Activated CD8-positive, alpha-beta T cell treated with anti-CD3 and anti-CD28 coated beads for 36 hours (primary cell): ENCODE data around the gene MCTP1. TPM values are rescaled to one million over a fixed set of nuclear protein-coding genes. Genes with fewer than 3 reads are reported as not detected.

ENCODE experiments used
- ATAC-seq: fragments of 200-7000 bp; cut with Tn5 transposase; one replicate; pipeline ENCODE4 v1.10.0; 2021; ENCODE audit warnings: mild to moderate bottlenecking, moderate library complexity
- CTCF ChIA-PET: fragments of 350-600 bp; sonication (Branson Sonifier 250); formaldehyde crosslinking; loops from one replicate; lab custom pipeline; 2021; ENCODE audit warnings: antibody characterized with exemption; lab: Charles Lee
- POLR2A ChIA-PET: fragments of 350-600 bp; sonication (Branson Sonifier 250); formaldehyde crosslinking; loops from one replicate; lab custom pipeline; 2021; ENCODE audit warnings: antibody characterized with exemption; lab: Charles Lee
- DNase-seq: peaks from one replicate; pipeline ENCODE4 v3.0.0-alpha.2; 2020
- H3K27ac Mint-ChIP-seq: one replicate; pipeline ENCODE4 v1.8.0; 2021; ENCODE audit warnings: mild to moderate bottlenecking, mixed read lengths
- H3K27me3 Mint-ChIP-seq: one replicate; pipeline ENCODE4 v1.8.0; 2021; ENCODE audit warnings: mixed read lengths
- H3K36me3 Mint-ChIP-seq: one replicate; pipeline ENCODE4 v1.8.0; 2021; ENCODE audit warnings: low read depth, mixed read lengths
- H3K4me1 Mint-ChIP-seq: one replicate; pipeline ENCODE4 v1.8.0; 2021; ENCODE audit warnings: low read depth, mixed read lengths
- H3K4me3 Mint-ChIP-seq: one replicate; pipeline ENCODE4 v1.8.0; 2021; ENCODE audit warnings: mild to moderate bottlenecking, moderate library complexity, mixed read lengths
- H3K9me3 Mint-ChIP-seq: one replicate; pipeline ENCODE4 v1.8.0; 2021; ENCODE audit warnings: mixed read lengths
- intact Hi-C: fragments of 100-400 bp; cut with micrococcal nuclease; formaldehyde crosslinking; loops from one replicate; pipeline ENCODE4 v1.10.0; 2022
- total RNA-seq, 2 experiments: library from RNA; stranded (reverse); gene quantifications; one replicate each; pipeline ENCODE4 v1.2.3, GENCODE V29; 2021
- TF ChIP-seq, protein P1 (sequence below): fragments of 200-600 bp; IDR thresholded peaks from one replicate; pipeline ENCODE4 v1.8.0; 2022; ENCODE audit warnings: antibody characterized with exemption, mild to moderate bottlenecking

The MCTP1 gene
- total RNA-seq, 2 experiments from 2014 or later: 0.20 to 0.40 TPM

DNA sequence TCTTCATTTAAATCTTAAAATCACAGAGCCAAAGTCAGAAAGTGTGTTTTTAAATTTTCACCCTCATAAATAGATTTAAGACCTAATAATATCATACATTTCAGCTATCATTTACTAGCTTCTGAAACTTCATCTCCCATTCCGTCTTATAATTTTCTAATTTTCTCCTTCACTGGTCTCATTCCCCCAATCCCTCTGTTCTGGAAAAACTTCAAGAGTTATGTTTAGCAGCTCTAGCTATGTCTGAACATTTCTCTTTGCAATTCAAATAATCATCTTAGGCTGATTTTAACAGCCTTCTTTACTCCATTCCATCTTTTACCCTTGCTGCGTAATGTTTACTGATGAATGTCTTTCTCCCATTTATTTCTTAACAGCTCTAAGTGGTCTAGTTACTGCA is 474.0 kb downstream of the MCTP1 start:
- H3K9me3 Mint-ChIP-seq: no peaks in the 10 kb centered on the region
- intact Hi-C loops: no loop called here
- TF ChIP-seq, protein P1, sequence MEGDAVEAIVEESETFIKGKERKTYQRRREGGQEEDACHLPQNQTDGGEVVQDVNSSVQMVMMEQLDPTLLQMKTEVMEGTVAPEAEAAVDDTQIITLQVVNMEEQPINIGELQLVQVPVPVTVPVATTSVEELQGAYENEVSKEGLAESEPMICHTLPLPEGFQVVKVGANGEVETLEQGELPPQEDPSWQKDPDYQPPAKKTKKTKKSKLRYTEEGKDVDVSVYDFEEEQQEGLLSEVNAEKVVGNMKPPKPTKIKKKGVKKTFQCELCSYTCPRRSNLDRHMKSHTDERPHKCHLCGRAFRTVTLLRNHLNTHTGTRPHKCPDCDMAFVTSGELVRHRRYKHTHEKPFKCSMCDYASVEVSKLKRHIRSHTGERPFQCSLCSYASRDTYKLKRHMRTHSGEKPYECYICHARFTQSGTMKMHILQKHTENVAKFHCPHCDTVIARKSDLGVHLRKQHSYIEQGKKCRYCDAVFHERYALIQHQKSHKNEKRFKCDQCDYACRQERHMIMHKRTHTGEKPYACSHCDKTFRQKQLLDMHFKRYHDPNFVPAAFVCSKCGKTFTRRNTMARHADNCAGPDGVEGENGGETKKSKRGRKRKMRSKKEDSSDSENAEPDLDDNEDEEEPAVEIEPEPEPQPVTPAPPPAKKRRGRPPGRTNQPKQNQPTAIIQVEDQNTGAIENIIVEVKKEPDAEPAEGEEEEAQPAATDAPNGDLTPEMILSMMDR: no peak
- no peak for ATAC-seq
- H3K36me3 Mint-ChIP-seq: no peaks in the 10 kb centered on the region
- no peaks in the 10 kb centered on the region for H3K27me3 Mint-ChIP-seq
- POLR2A ChIA-PET: no interaction called here
- DNase-seq: no peak
- H3K4me3 Mint-ChIP-seq: no peak overlapping the region
- CTCF ChIA-PET: interaction anchor here (0.9 to 1.8 kb wide), 4 partner anchors 13 to 73 kb away, joined by 3 to 7 read pairs (median 4); no protein-coding TSS in a partner anchor
- no peaks in the 10 kb centered on the region for H3K4me1 Mint-ChIP-seq
- H3K27ac Mint-ChIP-seq: no peak overlapping the region

DNA sequence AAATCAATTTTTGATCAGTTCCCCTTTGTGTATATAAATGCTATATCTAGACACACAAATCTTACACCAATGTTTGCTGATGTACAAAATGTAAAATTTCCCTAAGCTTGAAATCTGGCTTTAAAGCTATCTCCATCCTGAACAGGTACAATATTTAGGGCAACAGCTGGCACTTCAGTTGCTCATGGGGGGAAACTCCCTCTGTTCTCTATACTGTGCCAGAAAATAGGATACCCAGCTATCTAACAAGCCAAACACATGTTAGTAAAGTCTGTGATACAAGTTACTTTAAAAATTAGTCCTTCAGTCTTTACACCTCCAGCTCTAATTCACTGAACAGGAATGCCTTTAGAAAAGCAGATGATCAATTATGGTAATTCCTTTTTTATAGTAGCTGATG is 474.6 kb downstream of the MCTP1 start:
- ChIA-PET CTCF (interaction anchor here (0.8 to 1.2 kb wide), 4 partner anchors 11 to 72 kb away, joined by 3 to 4 read pairs (median 3); no protein-coding TSS in a partner anchor), POLR2A (interaction anchor here (1.5 kb wide), 1 partner anchor 40 kb away, joined by 3 read pairs; no protein-coding TSS in a partner anchor)
- H3K27me3 Mint-ChIP-seq: no peaks in the 10 kb centered on the region
- no peaks in the 10 kb centered on the region for H3K9me3 Mint-ChIP-seq
- H3K36me3 Mint-ChIP-seq: no peaks in the 10 kb centered on the region
- H3K4me3 Mint-ChIP-seq: no peak overlapping the region
- ATAC-seq: no peak
- H3K27ac Mint-ChIP-seq: no peak overlapping the region
- DNase-seq: no peak
- intact Hi-C loops: no loop called here
- no peaks in the 10 kb centered on the region for H3K4me1 Mint-ChIP-seq
- TF ChIP-seq, protein P1: no peak

DNA sequence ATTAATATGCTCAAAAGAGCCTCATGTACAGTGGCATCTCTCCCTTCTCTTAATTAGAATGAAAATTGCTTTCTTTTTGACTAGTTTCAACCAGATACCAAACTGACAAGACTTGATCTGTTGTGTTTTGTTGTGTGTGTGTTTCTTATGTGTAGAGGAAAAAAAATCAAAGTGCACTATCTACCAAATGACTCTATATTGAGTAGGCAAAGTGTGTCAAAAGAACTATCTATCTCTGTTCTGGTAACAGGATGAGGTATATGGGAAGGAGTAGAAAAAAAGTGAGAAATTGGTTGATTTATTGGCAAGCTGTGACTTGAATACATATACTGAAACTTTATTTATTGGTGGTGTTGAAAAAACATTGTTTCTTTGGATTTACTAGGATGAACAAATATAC is 476.4 kb downstream of the MCTP1 start:
- H3K27ac Mint-ChIP-seq: no peak overlapping the region
- H3K27me3 Mint-ChIP-seq: no peaks in the 10 kb centered on the region
- no peaks in the 10 kb centered on the region for H3K4me1 Mint-ChIP-seq
- TF ChIP-seq, protein P1: no peak
- ATAC-seq (no peak), DNase-seq (no peak)
- CTCF ChIA-PET: interaction anchor here (0.8 to 1.3 kb wide), 2 partner anchors 10 to 71 kb away, joined by 3 to 5 read pairs; no protein-coding TSS in a partner anchor
- POLR2A ChIA-PET: no interaction called here
- H3K36me3 Mint-ChIP-seq: no peaks in the 10 kb centered on the region
- intact Hi-C loops: no loop called here
- H3K4me3 Mint-ChIP-seq: no peak overlapping the region
- no peaks in the 10 kb centered on the region for H3K9me3 Mint-ChIP-seq

DNA sequence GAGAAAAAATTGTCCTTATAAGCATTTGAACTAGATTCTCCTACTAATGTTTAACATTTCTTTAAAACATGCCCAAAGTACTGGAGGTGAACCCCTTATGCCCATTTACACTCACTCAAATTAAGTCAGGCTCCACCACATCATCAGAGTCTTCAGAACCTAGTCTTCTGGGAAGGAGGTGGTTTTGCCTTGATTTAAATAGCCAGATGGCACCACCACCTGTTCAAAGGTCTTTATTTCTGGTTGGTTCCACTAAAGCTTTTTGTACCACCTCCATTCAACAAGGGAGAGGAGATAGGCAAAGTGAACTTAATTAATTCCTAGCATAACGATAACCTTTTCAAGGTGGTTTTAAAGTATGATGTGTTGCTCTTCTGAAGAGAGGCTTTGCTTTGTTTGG is 476.9 kb downstream of the MCTP1 start:
- H3K36me3 Mint-ChIP-seq: no peaks in the 10 kb centered on the region
- intact Hi-C loops: no loop called here
- H3K4me1 Mint-ChIP-seq: no peaks in the 10 kb centered on the region
- H3K27me3 Mint-ChIP-seq: no peaks in the 10 kb centered on the region
- no peak overlapping the region for H3K27ac Mint-ChIP-seq
- no peak for DNase-seq
- ATAC-seq: no peak
- ChIA-PET POLR2A (no interaction called here), CTCF (no interaction called here)
- TF ChIP-seq, protein P1: no peak
- no peak overlapping the region for H3K4me3 Mint-ChIP-seq
- no peaks in the 10 kb centered on the region for H3K9me3 Mint-ChIP-seq

DNA sequence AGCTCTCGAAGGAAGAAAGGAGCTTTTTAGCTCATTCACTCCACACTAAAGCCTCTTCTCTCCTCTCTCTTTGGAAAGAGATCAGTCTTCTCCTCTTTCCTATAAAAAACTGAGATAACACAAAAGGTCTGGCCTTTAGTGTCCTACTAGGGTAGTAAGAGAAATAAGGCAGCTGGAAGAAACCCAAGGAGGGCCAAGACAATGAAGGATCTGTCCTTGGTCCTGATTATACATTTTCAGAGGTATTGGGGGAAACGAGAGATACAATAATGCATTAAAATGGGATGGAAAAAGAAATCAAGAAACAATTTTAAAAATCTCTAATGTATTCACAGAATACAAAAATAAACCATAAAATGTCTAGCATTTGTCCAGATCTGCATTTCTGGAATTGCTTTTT is 482.4 kb downstream of the MCTP1 start:
- no peak overlapping the region for H3K27ac Mint-ChIP-seq
- CTCF ChIA-PET: interaction anchor here (1.3 kb wide), 1 partner anchor 65 kb away, joined by 3 read pairs; no protein-coding TSS in a partner anchor
- DNase-seq (no peak), ATAC-seq (no peak)
- no peak overlapping the region for H3K4me3 Mint-ChIP-seq
- H3K4me1 Mint-ChIP-seq: no peaks in the 10 kb centered on the region
- POLR2A ChIA-PET: interaction anchor here (0.6 kb wide), 1 partner anchor 205 kb away, joined by 3 read pairs; no protein-coding TSS in a partner anchor
- intact Hi-C loops: no loop called here
- no peaks in the 10 kb centered on the region for H3K36me3 Mint-ChIP-seq
- H3K27me3 Mint-ChIP-seq: peaks cover 2% of the 10 kb centered on the region
- TF ChIP-seq, protein P1: no peak
- no peaks in the 10 kb centered on the region for H3K9me3 Mint-ChIP-seq
